HepG2 (cell line): ENCODE results near the gene DCAF7. TPM values are rescaled to one million over a fixed set of nuclear protein-coding genes. Genes with fewer than 3 reads are reported as not detected.

Experiments
- CREM ChIP-seq, 2 experiments: sonication (generic) in 1 of 2; formaldehyde crosslinking in 1 of 2; IDR thresholded peaks; 2 replicates each; pipeline versions ENCODE4 v1.4.0 to v1.6.1; 2016 to 2020; ENCODE audit warnings: antibody characterized with exemption in 1 of 2, mild to moderate bottlenecking in 1 of 2, missing genetic modification reagents in 1 of 2
- EED ChIP-seq: sonication (generic); formaldehyde crosslinking; IDR thresholded peaks from 2 replicates; pipeline ENCODE4 v1.5.0; 2020; ENCODE audit warnings: mild to moderate bottlenecking, missing genetic modification reagents
- ELF4 ChIP-seq: sonication (generic); formaldehyde crosslinking; IDR thresholded peaks from 2 replicates; pipeline ENCODE4 v1.5.0; 2020; ENCODE audit warnings: missing genetic modification reagents, mild to moderate bottlenecking, moderate library complexity, borderline replicate concordance
- FOXO1 ChIP-seq: sonication (generic); formaldehyde crosslinking; IDR thresholded peaks from 2 replicates; pipeline ENCODE4 v1.4.0; 2020; ENCODE audit warnings: missing genetic modification reagents
- GLI4 ChIP-seq: sonication (generic); formaldehyde crosslinking; IDR thresholded peaks from 2 replicates; pipeline ENCODE4 v1.5.1; 2020; ENCODE audit warnings: missing genetic modification reagents, mild to moderate bottlenecking, moderate library complexity, borderline replicate concordance
- MTF2 ChIP-seq: sonication (generic); formaldehyde crosslinking; IDR thresholded peaks from 2 replicates; pipeline ENCODE4 v1.5.0; 2020; ENCODE audit warnings: missing genetic modification reagents, borderline replicate concordance
- MXI1 ChIP-seq: IDR thresholded peaks from 3 replicates; pipeline ENCODE4 v1.6.1; 2012; ENCODE audit warnings: low read depth, low read length, inconsistent platforms, borderline replicate concordance
- RERE ChIP-seq: IDR thresholded peaks from 2 replicates; pipeline ENCODE4 v1.6.1; 2016; ENCODE audit warnings: low read depth, missing genetic modification reagents, missing compliant biosample characterization
- SALL2 ChIP-seq: sonication (generic); formaldehyde crosslinking; IDR thresholded peaks from 2 replicates; pipeline ENCODE4 v1.8.1; 2023; ENCODE audit warnings: mild to moderate bottlenecking, missing genetic modification reagents, inconsistent platforms
- SP4 ChIP-seq: sonication (generic); formaldehyde crosslinking; IDR thresholded peaks from 2 replicates; pipeline ENCODE4 v1.8.1; 2023; ENCODE audit warnings: mild to moderate bottlenecking, missing genetic modification reagents
- ZIK1 ChIP-seq: sonication (generic); formaldehyde crosslinking; IDR thresholded peaks from 2 replicates; pipeline ENCODE4 v1.5.0; 2020; ENCODE audit warnings: mild to moderate bottlenecking, low read depth, missing genetic modification reagents, borderline replicate concordance
- ZNF383 ChIP-seq: sonication (generic); formaldehyde crosslinking; IDR thresholded peaks from 2 replicates; pipeline ENCODE4 v1.4.0; 2020; ENCODE audit warnings: missing genetic modification reagents, mild to moderate bottlenecking, borderline replicate concordance
- ZNF746 ChIP-seq: sonication (generic); formaldehyde crosslinking; IDR thresholded peaks from 2 replicates; pipeline ENCODE4 v1.8.0; 2022; ENCODE audit warnings: mild to moderate bottlenecking, missing genetic modification reagents
- ZNF772 ChIP-seq: sonication (generic); formaldehyde crosslinking; IDR thresholded peaks from 2 replicates; pipeline ENCODE4 v1.5.0; 2020; ENCODE audit warnings: mild to moderate bottlenecking, missing genetic modification reagents
- polyA plus RNA-seq, 8 experiments: library from polyadenylated mRNA; depleted of rRNA in 3 of 8; stranded (reverse) in 7 of 8; unstranded in 1 of 8; fragments of >200 nt; fragmentation: Illumina TruSeq in 4 of 8; extraction: Trizol in 4 of 8; gene quantifications; 2 replicates each; pipeline versions ENCODE4 v1.2.1 to v1.2.3, GENCODE V29; 2011 to 2016; ENCODE audit warnings: low read depth in 4 of 8, missing spikeins in 1 of 8, mixed read lengths in 1 of 8; ENCODE audit not compliant: insufficient read depth in 1 of 8
- total RNA-seq, 5 experiments: library from RNA; depleted of rRNA; stranded (reverse); fragments of >200 nt; fragmentation: Illumina TruSeq; extraction: Trizol; gene quantifications; 2 replicates each; pipeline ENCODE4 v1.2.3, GENCODE V29; 2016; ENCODE audit warnings: low read depth in 1 of 5
- TF ChIP-seq, protein P1 (sequence below): IDR thresholded peaks from 2 replicates; pipeline ENCODE4 v1.6.1; 2016; ENCODE audit warnings: control low read depth
- TF ChIP-seq, protein P2 (sequence below): sonication (generic); formaldehyde crosslinking; IDR thresholded peaks from 2 replicates; pipeline ENCODE4 v1.4.0; 2020; ENCODE audit warnings: missing genetic modification reagents

Gene DCAF7
- total and polyA plus RNA-seq, 2 of the 13 experiments (the other 11 are each of a cell fraction or from before 2014, with no cell fraction given) = 55.2 to 73.4 TPM

DNA sequence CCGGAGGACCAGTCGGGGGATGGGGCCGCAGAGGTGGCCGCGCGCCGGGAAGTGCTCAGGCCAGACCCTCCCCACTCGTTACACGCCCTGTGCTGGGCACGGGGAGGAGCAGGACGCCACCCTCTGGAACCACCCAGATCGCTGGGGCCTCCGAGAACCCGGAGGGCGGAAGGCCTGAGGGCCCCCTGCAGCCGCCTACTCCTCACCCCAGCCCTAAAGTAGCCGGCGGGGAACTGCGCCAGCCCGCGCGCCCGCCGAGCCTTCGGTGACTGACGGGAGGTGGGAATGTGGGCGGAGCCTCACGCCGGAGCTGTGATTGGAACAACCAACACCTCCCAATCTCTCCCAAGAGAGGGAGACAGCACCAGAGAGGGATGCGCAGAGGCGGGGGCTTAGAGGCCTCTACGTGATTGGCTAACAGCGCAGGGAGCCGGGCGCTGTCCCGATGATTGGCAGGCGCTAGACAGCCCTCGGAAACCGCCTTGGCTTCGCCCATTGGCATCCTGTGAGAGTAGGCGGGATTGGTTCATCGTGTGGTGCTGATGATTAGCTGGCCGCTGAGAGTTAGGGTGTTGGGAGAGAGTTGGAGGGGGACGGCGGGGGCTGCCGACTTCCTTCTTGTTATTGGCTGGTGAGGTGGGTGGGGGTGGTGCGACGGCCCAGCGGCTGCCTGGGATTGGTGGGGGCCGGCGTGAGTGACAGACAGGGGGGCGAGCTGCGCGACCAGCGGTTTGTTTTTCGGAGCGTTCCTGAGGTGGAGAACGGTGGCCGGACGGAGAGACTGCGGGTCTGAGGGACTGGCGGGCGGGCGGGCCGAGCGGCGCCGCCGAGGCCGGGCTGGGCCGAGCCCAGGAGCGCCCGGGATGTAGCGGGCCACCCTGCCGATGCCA is 71.7 kb downstream of the DCAF7 start, which contains the start of gene MAP3K3 (continued):
- TF ChIP-seq, protein P1, sequence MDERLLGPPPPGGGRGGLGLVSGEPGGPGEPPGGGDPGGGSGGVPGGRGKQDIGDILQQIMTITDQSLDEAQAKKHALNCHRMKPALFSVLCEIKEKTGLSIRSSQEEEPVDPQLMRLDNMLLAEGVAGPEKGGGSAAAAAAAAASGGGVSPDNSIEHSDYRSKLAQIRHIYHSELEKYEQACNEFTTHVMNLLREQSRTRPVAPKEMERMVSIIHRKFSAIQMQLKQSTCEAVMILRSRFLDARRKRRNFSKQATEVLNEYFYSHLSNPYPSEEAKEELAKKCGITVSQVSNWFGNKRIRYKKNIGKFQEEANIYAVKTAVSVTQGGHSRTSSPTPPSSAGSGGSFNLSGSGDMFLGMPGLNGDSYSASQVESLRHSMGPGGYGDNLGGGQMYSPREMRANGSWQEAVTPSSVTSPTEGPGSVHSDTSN (CRISPR knock-in tag) = peak; percentile 98
- TF ChIP-seq ZNF383 (CRISPR knock-in tag) = no peak
- peak; percentile 84 for TF ChIP-seq CREM (IDR thresholded peaks at IDR 0.05)
- TF ChIP-seq CREM (CRISPR knock-in tag; IDR thresholded peaks at IDR 0.05) = no peak
- TF ChIP-seq MTF2 (CRISPR knock-in tag) = no peak
- peak; percentile 96 for TF ChIP-seq GLI4 (CRISPR knock-in tag)
- TF ChIP-seq, protein P2, sequence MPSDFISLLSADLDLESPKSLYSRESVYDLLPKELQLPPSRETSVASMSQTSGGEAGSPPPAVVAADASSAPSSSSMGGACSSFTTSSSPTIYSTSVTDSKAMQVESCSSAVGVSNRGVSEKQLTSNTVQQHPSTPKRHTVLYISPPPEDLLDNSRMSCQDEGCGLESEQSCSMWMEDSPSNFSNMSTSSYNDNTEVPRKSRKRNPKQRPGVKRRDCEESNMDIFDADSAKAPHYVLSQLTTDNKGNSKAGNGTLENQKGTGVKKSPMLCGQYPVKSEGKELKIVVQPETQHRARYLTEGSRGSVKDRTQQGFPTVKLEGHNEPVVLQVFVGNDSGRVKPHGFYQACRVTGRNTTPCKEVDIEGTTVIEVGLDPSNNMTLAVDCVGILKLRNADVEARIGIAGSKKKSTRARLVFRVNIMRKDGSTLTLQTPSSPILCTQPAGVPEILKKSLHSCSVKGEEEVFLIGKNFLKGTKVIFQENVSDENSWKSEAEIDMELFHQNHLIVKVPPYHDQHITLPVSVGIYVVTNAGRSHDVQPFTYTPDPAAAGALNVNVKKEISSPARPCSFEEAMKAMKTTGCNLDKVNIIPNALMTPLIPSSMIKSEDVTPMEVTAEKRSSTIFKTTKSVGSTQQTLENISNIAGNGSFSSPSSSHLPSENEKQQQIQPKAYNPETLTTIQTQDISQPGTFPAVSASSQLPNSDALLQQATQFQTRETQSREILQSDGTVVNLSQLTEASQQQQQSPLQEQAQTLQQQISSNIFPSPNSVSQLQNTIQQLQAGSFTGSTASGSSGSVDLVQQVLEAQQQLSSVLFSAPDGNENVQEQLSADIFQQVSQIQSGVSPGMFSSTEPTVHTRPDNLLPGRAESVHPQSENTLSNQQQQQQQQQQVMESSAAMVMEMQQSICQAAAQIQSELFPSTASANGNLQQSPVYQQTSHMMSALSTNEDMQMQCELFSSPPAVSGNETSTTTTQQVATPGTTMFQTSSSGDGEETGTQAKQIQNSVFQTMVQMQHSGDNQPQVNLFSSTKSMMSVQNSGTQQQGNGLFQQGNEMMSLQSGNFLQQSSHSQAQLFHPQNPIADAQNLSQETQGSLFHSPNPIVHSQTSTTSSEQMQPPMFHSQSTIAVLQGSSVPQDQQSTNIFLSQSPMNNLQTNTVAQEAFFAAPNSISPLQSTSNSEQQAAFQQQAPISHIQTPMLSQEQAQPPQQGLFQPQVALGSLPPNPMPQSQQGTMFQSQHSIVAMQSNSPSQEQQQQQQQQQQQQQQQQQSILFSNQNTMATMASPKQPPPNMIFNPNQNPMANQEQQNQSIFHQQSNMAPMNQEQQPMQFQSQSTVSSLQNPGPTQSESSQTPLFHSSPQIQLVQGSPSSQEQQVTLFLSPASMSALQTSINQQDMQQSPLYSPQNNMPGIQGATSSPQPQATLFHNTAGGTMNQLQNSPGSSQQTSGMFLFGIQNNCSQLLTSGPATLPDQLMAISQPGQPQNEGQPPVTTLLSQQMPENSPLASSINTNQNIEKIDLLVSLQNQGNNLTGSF (CRISPR knock-in tag) = peak; percentile 64
- TF ChIP-seq EED (CRISPR knock-in tag) = 0 out of 2 replicates have a peak, but pooled peaks have one; percentile 62
- TF ChIP-seq SALL2 (CRISPR knock-in tag) = peak; percentile 82
- peak; percentile 58; the same call in 1 of the 2 replicates for TF ChIP-seq ZNF772
- TF ChIP-seq RERE (CRISPR knock-in tag) = peak; percentile 43; the same call in 1 of the 2 replicates
- TF ChIP-seq ELF4 (CRISPR knock-in tag) = no peak
- TF ChIP-seq MXI1 = peak; percentile 40; the same call in 2 of the 3 replicates
- no peak for TF ChIP-seq ZNF746 (CRISPR knock-in tag)
- 0 out of 2 replicates have a peak, but pooled peaks have one; percentile 55 for TF ChIP-seq FOXO1
- peak; percentile 93 for TF ChIP-seq SP4 (CRISPR knock-in tag)
- 0 out of 2 replicates have a peak, but pooled peaks have one; percentile 38 for TF ChIP-seq ZIK1 (CRISPR knock-in tag)
